ENCODE results near the gene SMIM41. TPM values are rescaled to one million over a fixed set of nuclear protein-coding genes. Genes with fewer than 3 reads are reported as not detected.

The SMIM41 gene
- total and polyA plus RNA-seq, 10 of the 15 experiments (the other 5 are each of a cell fraction or from before 2014, with no cell fraction given): not detected

- in situ Hi-C loops (cut with MboI) (no loop called here), intact Hi-C loops (cut with micrococcal nuclease; ENCODE audit: unreplicated experiment) (no loop called here)
- Histone ChIP-seq H3K4me1 (ENCODE audit: control insufficient read depth, insufficient read depth, low read length) (peaks cover 11% of the 10 kb centered on the region), H3K9ac (ENCODE audit: control insufficient read depth, insufficient read depth, low read length) (no peak overlapping the region), H3K79me2 (ENCODE audit: control insufficient read depth, insufficient read depth, low read length) (no peaks in the 10 kb centered on the region), H3K36me3 (ENCODE audit: control insufficient read depth in 2 of 2, insufficient read depth in 2 of 2, low read length in 1 of 2) (no peaks in the 10 kb centered on the region), H3K9me3 (replicated peaks; ENCODE audit: control insufficient read depth, insufficient read depth, low read length) (no peaks in the 10 kb centered on the region), H2AFZ (ENCODE audit: control insufficient read depth, low read depth, low read length) (no peak overlapping the region), H3K4me2 (ENCODE audit: control insufficient read depth, insufficient read depth) (no peak overlapping the region), H3K4me3 (no peak overlapping the region), H3K27me3 (replicated peaks in 1 of 2; ENCODE audit: control insufficient read depth in 2 of 2, insufficient read depth in 2 of 2, low read length in 1 of 2) (no peaks in the 10 kb centered on the region; a peak in 1 of 4 replicates), H3K27ac (ENCODE audit: control insufficient read depth, insufficient read depth) (no peak overlapping the region), H4K20me1 (ENCODE audit: control insufficient read depth, insufficient read depth) (no peaks in the 10 kb centered on the region)
- SMC1A ChIA-PET (ENCODE audit: uncharacterized antibody, unreplicated experiment): interaction anchor here (9.5 to 12.5 kb wide), 2 partner anchors 31 to 59 kb away, joined by 62 to 322 read pairs; no protein-coding TSS in a partner anchor
- CTCF ChIA-PET: interaction anchor here (0.8 to 13.1 kb wide), 12 partner anchors 11 to 83 kb away, joined by 3 to 622 read pairs (median 6); partner anchors contain the start of gene ATG101
- TF ChIP-seq BACH1 (IDR thresholded peaks at IDR 0.05; ENCODE audit: borderline replicate concordance) (no peak), SRF (IDR thresholded peaks at IDR 0.05; ENCODE audit: low read depth in 2 of 2, low read length in 2 of 2) (no peak), NBN (IDR thresholded peaks at IDR 0.05) (no peak), RAD21 (IDR thresholded peaks at IDR 0.05; ENCODE audit: insufficient read depth, low read depth, low read length) (no peak), CBFB (IDR thresholded peaks at IDR 0.05; ENCODE audit: low read depth) (no peak), BRCA1 (IDR thresholded peaks at IDR 0.05; ENCODE audit: low read depth, low read length) (no peak), RUNX3 (IDR thresholded peaks at IDR 0.05; ENCODE audit: low read length) (no peak), PKNOX1 (IDR thresholded peaks at IDR 0.05) (no peak), SP1 (IDR thresholded peaks at IDR 0.05; ENCODE audit: low read depth, low read length) (no peak), GABPA (IDR thresholded peaks at IDR 0.05; ENCODE audit: low read depth) (no peak)
- TF ChIP-seq, protein P1, sequence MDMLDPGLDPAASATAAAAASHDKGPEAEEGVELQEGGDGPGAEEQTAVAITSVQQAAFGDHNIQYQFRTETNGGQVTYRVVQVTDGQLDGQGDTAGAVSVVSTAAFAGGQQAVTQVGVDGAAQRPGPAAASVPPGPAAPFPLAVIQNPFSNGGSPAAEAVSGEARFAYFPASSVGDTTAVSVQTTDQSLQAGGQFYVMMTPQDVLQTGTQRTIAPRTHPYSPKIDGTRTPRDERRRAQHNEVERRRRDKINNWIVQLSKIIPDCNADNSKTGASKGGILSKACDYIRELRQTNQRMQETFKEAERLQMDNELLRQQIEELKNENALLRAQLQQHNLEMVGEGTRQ (IDR thresholded peaks at IDR 0.05; ENCODE audit: borderline replicate concordance, low read depth, low read length): no peak
- 58% methylated on average over 22 of the region's 22 CpGs for WGBS (ENCODE audit: insufficient coverage, insufficient replicate concordance, low lambda C conversion rate, missing lambda C conversion rate)
- FAIRE-seq (no peak), ATAC-seq (no peak), DNase-seq (ENCODE audit: low read depth, low spot score) (no peak)
- RAD21 ChIA-PET (ENCODE audit: unreplicated experiment): interaction anchor here (1.0 to 5.8 kb wide), 5 partner anchors 17 to 67 kb away, joined by 3 to 88 read pairs (median 4); partner anchors contain the start of gene ATG101
- POLR2A ChIA-PET: interaction anchor here (0.8 to 1.0 kb wide), 2 partner anchors 36 to 60 kb away, joined by 3 to 5 read pairs; partner anchors contain the start of gene NR4A1
- no TSS peak for BruUV-seq (replicated peaks)
Observed at GRCh38 chr12:52086944-52087835, 7.7 kb downstream of the SMIM41 start.
